GM12865 (cell line): ENCODE data around the gene FBXO46.

Experiments used
- DNase-seq: peaks from one replicate; pipeline ENCODE4 v3.0.0; 2010; ENCODE audit warnings: low read depth
- H3K4me3 ChIP-seq: 2 replicates; pipeline ENCODE4 v1.5.1; 2011; ENCODE audit warnings: mild to moderate bottlenecking, low read depth, low read length, control low read depth
- CTCF ChIP-seq: IDR thresholded peaks from 2 replicates; pipeline ENCODE4 v1.5.1; 2011; ENCODE audit warnings: low read length, control low read depth, low read depth, inconsistent platforms; ENCODE audit not compliant: insufficient read depth; ENCODE audit errors: missing control alignments

The FBXO46 gene

GRCh38 chr19:45664575-45664974 is 66.1 kb downstream of the FBXO46 start:
- no peak for TF ChIP-seq CTCF
- no peak for DNase-seq
- H3K4me3 ChIP-seq = no peak overlapping the region

GRCh38 chr19:45663800-45664199 is 66.9 kb downstream of the FBXO46 start:
- no peak for DNase-seq
- no peak for TF ChIP-seq CTCF
- H3K4me3 ChIP-seq = no peak overlapping the region

GRCh38 chr19:45660636-45661035 is 70.1 kb downstream of the FBXO46 start:
- no peak for TF ChIP-seq CTCF
- no peak overlapping the region for H3K4me3 ChIP-seq
- no peak for DNase-seq
